Neural progenitor cell (in vitro differentiated cells): Measurements from ENCODE around the gene PLEKHJ1.

Experiments
- EZH2 ChIP-seq: fragments of 200-600 bp; sonication (generic); IDR thresholded peaks from 2 replicates; pipeline ENCODE4 v1.6.1; 2017; ENCODE audit warnings: antibody characterized with exemption, mild to moderate bottlenecking, moderate library complexity
- TF ChIP-seq, protein P1 (sequence below): fragments of 200-600 bp; sonication (generic); IDR thresholded peaks from 2 replicates; pipeline ENCODE4 v1.5.1; 2017; ENCODE audit warnings: antibody characterized with exemption, mild to moderate bottlenecking

DNA sequence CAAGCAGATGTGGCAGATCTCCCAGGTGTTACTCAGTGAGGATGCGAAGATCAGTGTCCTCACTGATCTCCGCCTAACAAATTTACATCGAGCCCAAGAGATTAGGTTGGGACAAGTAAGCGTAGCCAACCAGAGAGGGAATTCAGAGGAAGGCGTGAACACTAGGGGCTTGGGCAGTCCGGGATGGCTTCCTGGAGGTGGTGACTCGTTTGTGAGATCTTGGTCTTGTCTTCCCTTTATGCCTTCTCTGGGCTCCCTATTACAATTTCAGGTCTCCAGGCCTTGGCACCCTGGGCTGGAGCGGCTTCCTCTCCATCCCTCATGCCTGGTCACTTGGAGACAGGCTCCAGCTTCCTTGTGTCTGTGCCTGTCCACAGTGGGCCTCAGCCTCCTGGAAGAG is 6.7 kb upstream of the PLEKHJ1 start:
- no peak for TF ChIP-seq EZH2
- TF ChIP-seq, protein P1, sequence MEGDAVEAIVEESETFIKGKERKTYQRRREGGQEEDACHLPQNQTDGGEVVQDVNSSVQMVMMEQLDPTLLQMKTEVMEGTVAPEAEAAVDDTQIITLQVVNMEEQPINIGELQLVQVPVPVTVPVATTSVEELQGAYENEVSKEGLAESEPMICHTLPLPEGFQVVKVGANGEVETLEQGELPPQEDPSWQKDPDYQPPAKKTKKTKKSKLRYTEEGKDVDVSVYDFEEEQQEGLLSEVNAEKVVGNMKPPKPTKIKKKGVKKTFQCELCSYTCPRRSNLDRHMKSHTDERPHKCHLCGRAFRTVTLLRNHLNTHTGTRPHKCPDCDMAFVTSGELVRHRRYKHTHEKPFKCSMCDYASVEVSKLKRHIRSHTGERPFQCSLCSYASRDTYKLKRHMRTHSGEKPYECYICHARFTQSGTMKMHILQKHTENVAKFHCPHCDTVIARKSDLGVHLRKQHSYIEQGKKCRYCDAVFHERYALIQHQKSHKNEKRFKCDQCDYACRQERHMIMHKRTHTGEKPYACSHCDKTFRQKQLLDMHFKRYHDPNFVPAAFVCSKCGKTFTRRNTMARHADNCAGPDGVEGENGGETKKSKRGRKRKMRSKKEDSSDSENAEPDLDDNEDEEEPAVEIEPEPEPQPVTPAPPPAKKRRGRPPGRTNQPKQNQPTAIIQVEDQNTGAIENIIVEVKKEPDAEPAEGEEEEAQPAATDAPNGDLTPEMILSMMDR = no peak
